Right kidney (tissue), 1 donor: ENCODE results near the gene PRR12.

ENCODE experiments used
- DNase-seq: peaks from one replicate; pipeline ENCODE4 v3.0.0-alpha.2; 2016

Gene PRR12

GRCh38 chr19:49651029-49651819, 60.2 kb downstream of the PRR12 start:
- DNase-seq: no peak

GRCh38 chr19:49651820-49652550, 61.0 kb downstream of the PRR12 start:
- no peak for DNase-seq

- no peak for DNase-seq
Observed at GRCh38 chr19:49652551-49653465, 61.8 kb downstream of the PRR12 start.

GRCh38 chr19:49653466-49653806, 62.5 kb downstream of the PRR12 start:
- no peak for DNase-seq

GRCh38 chr19:49654581-49654980, 63.6 kb downstream of the PRR12 start:
- no peak for DNase-seq

DNA sequence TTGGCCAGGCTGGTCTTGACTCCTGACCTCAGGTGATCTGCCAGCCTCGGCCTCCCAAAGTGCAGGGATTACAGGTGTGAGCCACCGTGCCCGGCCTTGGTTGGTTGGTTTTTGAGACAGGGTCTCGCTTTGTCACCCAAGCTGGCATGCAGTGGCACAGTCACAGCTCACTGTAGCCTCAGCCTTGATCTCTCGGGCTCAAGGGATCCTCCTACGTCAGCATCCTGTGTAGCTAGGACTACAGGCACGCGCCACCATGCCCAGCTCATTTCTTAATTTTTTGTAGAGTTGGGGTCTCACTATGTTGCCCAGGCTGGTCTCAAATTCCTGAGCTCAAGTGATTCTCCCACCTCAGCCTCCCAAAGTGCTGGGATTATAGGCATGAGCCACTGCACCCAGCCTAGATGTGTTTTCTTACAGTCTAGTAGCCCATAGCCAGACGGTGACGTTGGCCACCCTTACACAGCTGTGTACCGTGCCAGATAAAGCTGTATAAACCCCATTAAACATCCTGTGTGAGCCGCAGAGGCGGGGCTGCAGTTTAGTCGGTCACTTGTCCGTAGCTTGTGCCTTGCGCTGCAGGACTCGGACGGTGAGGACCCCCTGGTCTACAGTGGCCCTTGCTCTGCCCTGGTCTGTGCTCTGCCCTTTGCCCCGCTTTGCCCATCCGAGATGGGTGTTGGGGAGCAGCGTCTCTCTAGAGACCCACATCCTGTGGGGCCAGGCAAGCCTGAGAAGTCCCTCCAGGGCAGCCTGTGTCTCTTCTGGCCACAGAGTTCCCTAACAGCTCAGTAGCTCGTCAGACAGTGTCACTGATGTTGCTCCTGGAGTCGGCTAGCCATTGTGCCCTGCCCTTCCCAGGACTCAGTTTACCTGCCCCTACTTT, 64.8 kb downstream of the PRR12 start:
- DNase-seq: no peak

DNA sequence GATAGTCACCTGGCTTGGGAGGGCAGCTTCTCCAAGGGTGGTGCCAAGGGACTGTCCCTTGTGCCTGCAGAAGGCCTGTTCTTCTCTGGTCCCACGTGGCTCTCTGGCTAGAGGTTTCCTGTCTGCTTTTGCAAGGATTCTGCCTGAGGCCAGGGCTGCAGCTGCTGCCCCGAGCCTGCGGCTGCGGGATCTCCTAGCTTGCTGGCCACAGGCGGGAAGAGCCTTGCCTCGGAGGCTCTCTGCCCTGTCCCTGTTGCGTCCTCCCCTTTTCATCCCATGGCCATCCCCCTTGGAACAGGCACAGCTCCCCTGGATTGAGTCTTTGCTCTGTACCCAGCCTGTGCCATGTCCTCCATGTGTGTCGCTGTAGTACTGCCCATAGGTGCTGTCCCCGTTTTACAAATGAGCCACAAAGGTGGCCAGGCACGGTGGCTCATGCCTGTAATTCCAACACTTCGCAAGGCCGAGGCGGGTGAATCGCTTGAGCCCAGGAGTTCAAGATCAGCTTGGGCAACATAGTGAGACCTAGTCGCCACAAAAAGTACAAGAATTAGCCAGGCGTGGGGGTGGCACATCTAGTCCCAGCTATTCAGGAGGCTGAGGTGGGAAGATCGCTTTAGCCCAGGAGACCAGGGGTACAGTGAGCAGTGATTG, 65.6 kb downstream of the PRR12 start:
- no peak for DNase-seq

DNA sequence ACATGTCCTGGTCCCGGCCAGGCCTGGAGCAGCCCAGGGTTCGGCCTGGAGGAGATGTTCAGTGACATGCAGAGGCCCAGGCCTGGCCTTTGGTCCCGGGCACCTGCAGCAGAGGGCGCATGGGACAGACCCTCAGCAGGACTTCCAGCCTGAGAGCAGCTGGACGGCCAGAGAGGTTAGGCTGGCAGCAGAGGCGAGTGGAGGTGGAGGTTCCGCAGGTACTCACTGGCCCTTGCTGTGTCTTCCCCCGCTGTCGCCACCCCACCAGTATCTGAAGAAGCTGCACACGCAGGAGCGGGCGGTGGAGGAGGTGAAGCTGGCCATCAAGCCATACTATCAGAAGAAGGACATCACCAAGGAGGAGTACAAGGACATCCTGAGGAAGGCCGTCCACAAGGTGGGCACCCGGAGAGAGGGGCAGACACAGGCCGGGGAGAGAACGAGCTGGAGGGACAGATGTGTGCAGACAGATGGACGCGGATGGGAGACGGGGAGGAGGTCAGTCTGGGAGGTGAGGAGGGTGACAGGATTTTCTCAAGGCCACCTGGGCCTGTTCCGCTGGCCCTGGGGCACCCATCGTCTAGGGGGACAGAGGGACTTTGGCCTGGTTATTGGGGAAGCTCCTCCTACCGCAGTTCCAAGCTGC, 66.6 kb downstream of the PRR12 start:
- DNase-seq: no peak

DNA sequence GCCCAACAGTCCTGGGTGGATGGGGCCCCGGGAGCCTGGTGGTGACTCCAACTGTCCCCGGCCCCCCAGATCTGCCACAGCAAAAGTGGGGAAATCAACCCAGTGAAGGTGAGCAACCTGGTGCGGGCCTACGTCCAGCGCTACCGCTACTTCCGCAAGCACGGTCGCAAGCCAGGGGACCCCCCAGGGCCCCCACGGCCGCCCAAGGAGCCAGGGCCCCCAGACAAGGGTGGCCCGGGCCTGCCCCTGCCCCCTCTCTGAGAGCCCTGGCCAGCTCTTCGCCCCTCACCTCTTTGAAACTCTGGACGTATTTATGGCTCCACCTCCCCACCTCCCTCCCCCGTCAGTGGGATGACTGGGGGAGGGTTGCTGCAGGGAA, 67.1 kb downstream of the PRR12 start:
- DNase-seq: no peak

DNA sequence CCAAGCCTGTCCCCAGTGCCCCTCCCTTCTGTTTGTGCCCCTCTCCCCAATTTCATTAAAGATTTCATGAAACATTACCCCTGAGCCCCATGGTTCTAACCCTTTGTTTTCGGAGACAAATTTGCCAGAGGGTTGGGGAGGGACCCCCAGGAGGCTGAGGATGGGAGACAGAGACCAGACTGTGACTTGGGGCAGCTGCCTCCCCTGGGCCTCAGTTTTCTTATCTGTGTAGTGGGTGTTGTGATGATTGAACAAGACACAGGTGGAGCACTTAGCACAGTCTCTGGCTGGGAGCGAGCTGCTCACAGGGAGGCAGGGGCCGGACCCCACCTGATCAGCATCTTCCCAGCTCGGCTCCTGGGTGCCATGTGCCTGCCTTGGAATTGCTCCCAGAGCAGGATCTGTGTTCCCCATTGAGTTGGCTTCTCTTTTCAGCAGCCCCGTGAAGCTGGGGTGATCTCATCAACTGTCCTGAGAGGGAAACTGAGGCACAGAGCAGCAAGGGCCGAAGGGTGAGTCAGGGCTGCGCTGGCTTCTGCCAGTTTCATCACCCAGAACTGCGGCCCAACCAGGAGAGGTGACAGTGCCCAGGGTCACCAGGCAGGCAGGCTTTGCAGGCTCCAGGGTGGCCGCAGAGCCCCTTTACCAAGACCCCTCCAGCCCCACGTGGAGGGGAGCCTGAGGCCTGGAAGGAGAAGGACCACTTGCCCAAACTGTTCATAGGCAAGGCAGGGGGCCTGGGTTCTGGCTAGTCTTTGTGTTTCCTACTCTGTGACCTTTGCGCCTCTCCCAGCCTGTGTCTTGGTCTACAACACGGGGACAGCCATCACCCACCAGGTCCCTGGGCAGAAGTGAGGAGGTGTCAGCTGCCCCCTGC, 67.8 kb downstream of the PRR12 start:
- DNase-seq: no peak

- no peak for DNase-seq
Observed at GRCh38 chr19:49660338-49660961, 69.5 kb downstream of the PRR12 start.

DNA sequence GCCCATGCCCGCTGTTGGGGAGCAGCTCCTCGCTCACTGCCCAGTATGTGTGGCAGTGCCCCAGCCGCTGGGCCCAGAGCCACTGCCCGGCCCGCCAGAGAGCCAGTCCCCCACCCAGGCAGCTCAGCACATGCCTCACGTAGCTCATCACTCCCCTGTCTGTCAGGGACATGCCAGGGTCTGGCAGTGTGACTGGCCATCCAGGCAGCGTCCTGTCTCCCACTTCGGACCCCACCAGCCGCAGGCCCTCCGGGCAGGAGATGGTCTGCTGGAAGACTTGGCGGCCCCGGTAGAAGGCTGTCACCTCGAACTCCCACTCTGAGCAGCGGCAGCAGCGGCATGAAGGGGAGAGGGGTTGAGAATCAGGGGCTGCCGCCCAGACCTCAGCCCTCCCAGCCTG, 71.0 kb downstream of the PRR12 start:
- DNase-seq: no peak

- DNase-seq: no peak
Observed at GRCh38 chr19:49663224-49663623, 72.2 kb downstream of the PRR12 start.

DNA sequence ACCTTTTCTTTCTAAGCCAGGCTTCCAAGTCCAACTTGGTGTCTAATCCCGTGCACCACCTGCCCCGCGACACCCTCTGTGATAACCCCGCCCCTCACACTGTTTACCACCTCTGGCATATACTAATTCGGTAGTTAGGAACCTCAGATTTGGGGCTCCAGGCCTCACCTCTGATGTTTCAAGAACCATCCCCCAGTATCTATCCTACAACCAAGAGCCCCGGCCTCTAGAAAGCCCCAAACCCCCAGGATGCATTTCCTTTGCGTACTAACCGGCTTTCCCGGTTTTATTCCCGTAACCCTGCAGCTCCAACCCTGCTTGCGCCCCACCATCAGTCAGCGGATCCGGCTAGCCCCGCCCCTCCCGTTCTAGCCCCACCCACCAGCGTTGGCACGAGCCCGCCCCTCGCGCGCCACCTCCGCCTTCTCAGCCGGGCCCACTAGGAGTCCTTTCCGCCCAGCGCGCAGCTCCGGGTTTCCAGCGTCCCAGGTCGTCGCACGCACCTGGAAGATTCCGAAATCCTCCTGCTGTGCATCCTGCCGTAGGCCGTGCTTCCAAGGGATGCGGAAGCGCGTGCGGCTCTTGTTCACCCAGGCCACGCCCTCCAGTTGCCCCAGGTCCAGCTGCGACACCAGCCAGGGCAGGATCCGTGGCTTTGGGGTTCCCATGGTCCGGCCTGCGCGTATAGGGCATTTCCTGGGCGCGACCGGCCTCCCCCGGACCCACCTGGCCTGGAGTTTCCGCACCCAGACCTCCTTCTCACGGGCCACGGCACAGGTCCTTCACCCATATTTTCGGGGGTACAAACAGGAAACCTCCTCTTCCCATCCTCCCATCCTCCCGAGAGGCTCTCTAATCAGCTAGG, 73.4 kb downstream of the PRR12 start:
- peak; percentile 74 for DNase-seq

GRCh38 chr19:49665036-49665350, 74.0 kb downstream of the PRR12 start:
- no peak for DNase-seq

- peak; percentile 88 for DNase-seq
Observed at GRCh38 chr19:49665351-49666119, 74.6 kb downstream of the PRR12 start, which contains the start of the genes BCL2L12 and IRF3. BCL2L12 (plus strand) TSS chr19:49665933; CDS start chr19:49666693, 760 bp downstream. IRF3 (minus strand) TSS chr19:49665857; CDS start chr19:49664838, 1,019 bp downstream.

GRCh38 chr19:49666120-49666444, 75.1 kb downstream of the PRR12 start:
- DNase-seq: no peak

- DNase-seq: no peak
Observed at GRCh38 chr19:49667473-49667872, 76.5 kb downstream of the PRR12 start.
